Jurkat, Clone E6-1 (cell line): ENCODE results near the gene MROH8. TPM values are rescaled to one million over a fixed set of nuclear protein-coding genes. Genes with fewer than 3 reads are reported as not detected.

Source experiments
- DNase-seq: peaks from one replicate; pipeline ENCODE4 v3.0.0-alpha.2; 2011; ENCODE audit warnings: low read depth, low spot score
- H3K4me3 ChIP-seq: 2 replicates; pipeline ENCODE4 v1.5.1; 2011; ENCODE audit warnings: mild to moderate bottlenecking, low read length, control low read depth, moderate library complexity
- polyA plus RNA-seq: library from polyadenylated mRNA; unstranded; fragments of >200 nt; gene quantifications from one replicate; pipeline ENCODE4 v1.2.1, GENCODE V29; 2012; ENCODE audit warnings: missing spikeins; ENCODE audit not compliant: insufficient read length, insufficient read depth

MROH8 gene
- 2.3 TPM for polyA plus RNA-seq

GRCh38 chr20:37178839-37179682 is at the start of gene MROH8, which contains the start of gene RPN2:
Gene MROH8, minus strand, starts transcription at chr20:37179548.
Gene RPN2, plus strand, starts transcription at chr20:37179330. Its CDS starts 27 bp downstream, at chr20:37179357.
- H3K4me3 ChIP-seq = peak within 1 kb of the TSS; percentile 95
- DNase-seq = peak; percentile 95

- H3K4me3 ChIP-seq = no peak overlapping the region
- no peak for DNase-seq
Observed at GRCh38 chr20:37228656-37229055, 49.3 kb upstream of the MROH8 start.

GRCh38 chr20:37228082-37228481 is 48.7 kb upstream of the MROH8 start:
- no peak for DNase-seq
- H3K4me3 ChIP-seq = no peak overlapping the region

- no peak for DNase-seq
- H3K4me3 ChIP-seq = no peak overlapping the region
Observed at GRCh38 chr20:37226889-37227288, 47.5 kb upstream of the MROH8 start.

GRCh38 chr20:37225146-37225545 is 45.8 kb upstream of the MROH8 start:
- no peak for DNase-seq
- no peak overlapping the region for H3K4me3 ChIP-seq

- no peak overlapping the region for H3K4me3 ChIP-seq
- no peak for DNase-seq
Observed at GRCh38 chr20:37223053-37223452, 43.7 kb upstream of the MROH8 start.

GRCh38 chr20:37222086-37222485 is 42.7 kb upstream of the MROH8 start:
- no peak overlapping the region for H3K4me3 ChIP-seq
- DNase-seq = no peak

GRCh38 chr20:37220731-37221130 is 41.4 kb upstream of the MROH8 start:
- no peak for DNase-seq

GRCh38 chr20:37219751-37220668 is 40.7 kb upstream of the MROH8 start:
- DNase-seq = no peak
- no peak overlapping the region for H3K4me3 ChIP-seq

More at GRCh38 chr20:37220731-37221130, 41.4 kb upstream of the MROH8 start:
- no peak overlapping the region for H3K4me3 ChIP-seq

GRCh38 chr20:37218976-37219375 is 39.6 kb upstream of the MROH8 start:
- no peak for DNase-seq
- no peak overlapping the region for H3K4me3 ChIP-seq

- H3K4me3 ChIP-seq = no peak overlapping the region
- DNase-seq = no peak
Observed at GRCh38 chr20:37218441-37218840, 39.1 kb upstream of the MROH8 start.

GRCh38 chr20:37209661-37210314 is 30.4 kb upstream of the MROH8 start:
- no peak overlapping the region for H3K4me3 ChIP-seq
- DNase-seq = no peak

GRCh38 chr20:37209193-37209592 is 29.8 kb upstream of the MROH8 start:
- no peak for DNase-seq
- no peak overlapping the region for H3K4me3 ChIP-seq

GRCh38 chr20:37207171-37207570 is 27.8 kb upstream of the MROH8 start:
- DNase-seq = no peak
- no peak overlapping the region for H3K4me3 ChIP-seq

GRCh38 chr20:37205794-37206193 is 26.4 kb upstream of the MROH8 start:
- no peak overlapping the region for H3K4me3 ChIP-seq
- no peak for DNase-seq

- no peak for DNase-seq
- no peak overlapping the region for H3K4me3 ChIP-seq
Observed at GRCh38 chr20:37205130-37205529, 25.8 kb upstream of the MROH8 start.

GRCh38 chr20:37204056-37204455 is 24.7 kb upstream of the MROH8 start:
- no peak overlapping the region for H3K4me3 ChIP-seq
- no peak for DNase-seq

GRCh38 chr20:37202267-37202943 is 23.1 kb upstream of the MROH8 start:
- DNase-seq = no peak
- H3K4me3 ChIP-seq = no peak overlapping the region

- DNase-seq = no peak
- no peak overlapping the region for H3K4me3 ChIP-seq
Observed at GRCh38 chr20:37201827-37202162, 22.4 kb upstream of the MROH8 start.
